Activated T-cell treated with anti-CD3 and anti-CD28 coated beads for 4 hours (primary cell): ENCODE measurements around the gene TMEM252.

Source experiments
- DNase-seq: peaks from one replicate; pipeline ENCODE4 v3.0.0-alpha.2; 2020

The TMEM252 gene

DNA sequence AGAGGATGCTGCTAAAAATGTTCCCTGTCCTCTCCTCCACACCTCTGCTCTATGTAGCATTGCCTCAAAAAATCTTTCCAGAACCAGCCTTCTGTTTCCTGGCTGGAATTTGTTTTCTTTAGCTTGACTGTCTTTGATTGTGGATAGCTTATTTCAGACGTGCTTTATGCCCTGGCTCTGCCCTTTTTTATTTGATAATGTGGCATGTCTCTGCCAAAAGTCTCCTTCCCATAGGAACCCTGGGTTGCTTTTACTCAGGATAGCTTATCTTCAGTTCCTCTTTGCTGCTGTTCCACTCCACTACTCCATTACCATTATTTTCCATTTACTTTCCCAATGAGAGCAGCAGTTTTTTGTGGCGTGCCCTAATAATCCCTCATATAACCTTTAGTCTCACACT lies 885 bp upstream of the TMEM252 start:
- no peak for DNase-seq

GRCh38 chr9:68538200-68538599 lies 2.5 kb downstream of the TMEM252 start:
- DNase-seq, result no peak

DNA sequence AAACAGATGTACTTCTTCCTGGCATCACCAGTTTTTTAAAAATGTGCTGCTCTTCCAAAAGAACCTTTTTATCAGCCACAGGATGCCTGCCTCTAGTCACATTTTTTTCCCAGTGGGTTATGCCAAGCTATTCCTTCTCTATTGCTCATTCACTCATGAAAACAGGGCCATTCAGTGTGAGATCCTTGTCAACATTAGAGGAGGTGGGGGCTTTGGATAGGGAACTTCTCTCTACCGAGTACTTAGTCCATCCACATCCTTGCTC lies 3.1 kb downstream of the TMEM252 start:
- DNase-seq, result no peak

GRCh38 chr9:68536876-68537615 lies 3.6 kb downstream of the TMEM252 start:
- DNase-seq, result no peak

GRCh38 chr9:68533678-68534077 lies 7.0 kb downstream of the TMEM252 start:
- DNase-seq, result no peak

- DNase-seq, result no peak
These were observed 8.6 kb downstream of the TMEM252 start for GRCh38 chr9:68532131-68532530.

GRCh38 chr9:68530618-68531017 lies 10.1 kb downstream of the TMEM252 start:
- no peak for DNase-seq

GRCh38 chr9:68523367-68523936 lies 17.2 kb downstream of the TMEM252 start:
- no peak for DNase-seq

- DNase-seq, result no peak
These were observed 17.7 kb downstream of the TMEM252 start for GRCh38 chr9:68522954-68523353.

DNA sequence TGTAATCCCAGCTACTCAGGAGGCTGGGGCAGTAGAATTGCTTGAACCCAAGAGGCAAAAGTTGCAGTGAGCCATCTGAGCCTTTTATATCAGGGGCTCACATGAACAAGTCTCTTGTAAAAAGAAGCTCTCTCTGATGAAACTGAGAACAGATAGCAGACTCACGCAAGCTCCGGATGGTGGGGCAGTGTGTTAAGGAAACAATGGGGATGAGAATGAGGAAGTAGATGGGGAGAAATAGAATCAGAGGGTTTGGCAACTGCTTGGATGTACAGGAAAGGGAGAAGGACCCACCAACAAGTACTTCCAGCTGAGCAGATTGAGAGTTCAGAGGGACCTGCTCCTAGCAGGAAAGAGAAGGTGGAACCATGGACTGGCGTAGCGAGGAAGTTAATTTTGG lies 18.6 kb downstream of the TMEM252 start:
- DNase-seq, result no peak

DNA sequence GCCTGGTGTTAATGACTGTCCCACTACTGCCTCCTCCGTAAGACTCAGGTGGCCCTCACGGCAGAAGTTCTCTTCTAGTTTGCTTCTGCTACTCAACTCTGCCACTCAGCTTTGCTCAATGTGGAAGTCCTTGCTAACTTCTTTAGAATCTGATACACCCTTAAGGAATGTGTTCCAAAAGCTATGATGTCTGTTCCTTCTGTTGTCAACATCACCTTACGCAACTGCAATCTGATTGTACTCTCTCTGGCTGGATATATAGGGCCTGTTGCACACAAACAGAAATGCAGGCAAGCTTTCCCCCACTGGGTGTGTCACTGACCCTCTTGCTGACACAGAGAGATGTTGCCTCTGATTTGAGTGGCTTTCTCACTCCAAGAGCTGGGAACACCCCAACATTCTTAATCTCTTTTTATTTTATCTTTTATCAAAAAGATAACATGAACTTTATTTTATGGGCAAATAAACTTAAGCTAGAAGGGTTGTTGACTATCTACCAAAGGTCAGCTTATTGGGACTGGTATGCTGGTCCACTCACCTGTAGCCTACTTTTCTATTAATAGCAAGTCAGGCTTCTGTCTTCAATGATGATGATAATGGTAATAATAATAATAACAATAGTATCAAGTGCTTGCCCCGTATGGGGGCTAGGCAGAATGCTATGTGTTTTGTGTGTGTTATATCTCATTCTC lies 25.2 kb downstream of the TMEM252 start:
- no peak for DNase-seq

DNA sequence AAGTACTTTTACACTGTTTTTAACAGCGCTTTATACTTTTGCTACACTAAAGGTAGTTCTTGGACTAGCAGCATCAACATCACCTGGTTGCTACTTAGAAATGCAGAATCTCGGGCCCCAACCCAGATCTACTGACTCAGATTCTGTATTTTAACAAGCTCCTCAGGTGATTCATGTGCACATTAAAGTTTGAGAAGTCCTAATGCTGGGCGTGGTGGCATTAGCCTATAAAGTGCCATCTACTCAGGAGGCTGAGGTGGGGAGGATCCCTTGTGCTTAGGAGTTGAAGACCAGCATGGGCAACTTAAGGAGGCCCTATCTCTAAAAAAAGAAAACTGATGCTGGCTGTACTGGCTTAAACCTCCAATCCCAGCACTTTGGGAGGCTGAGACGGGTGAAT lies 26.7 kb downstream of the TMEM252 start:
- DNase-seq, result no peak

DNA sequence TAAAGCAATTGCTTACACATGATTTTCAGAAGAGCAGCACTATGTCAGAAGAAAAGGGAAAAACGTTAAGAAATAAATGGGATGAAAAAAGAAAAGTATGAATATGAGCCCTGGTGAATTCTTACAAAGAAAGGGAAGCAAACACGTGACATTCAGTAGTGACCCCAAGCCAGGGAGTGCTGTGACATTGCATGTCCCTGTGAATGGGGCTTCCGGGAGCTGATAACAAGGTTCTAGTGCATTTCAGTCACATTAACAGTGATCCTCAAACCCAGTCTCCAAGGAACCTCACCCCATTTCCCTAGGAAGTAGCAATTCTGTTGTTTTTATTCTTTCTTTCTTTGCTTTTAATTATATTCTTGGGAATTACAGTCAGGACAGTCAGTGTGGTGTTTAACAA lies 27.3 kb downstream of the TMEM252 start:
- DNase-seq, result no peak

GRCh38 chr9:68509689-68510088 lies 31.0 kb downstream of the TMEM252 start:
- no peak for DNase-seq

DNA sequence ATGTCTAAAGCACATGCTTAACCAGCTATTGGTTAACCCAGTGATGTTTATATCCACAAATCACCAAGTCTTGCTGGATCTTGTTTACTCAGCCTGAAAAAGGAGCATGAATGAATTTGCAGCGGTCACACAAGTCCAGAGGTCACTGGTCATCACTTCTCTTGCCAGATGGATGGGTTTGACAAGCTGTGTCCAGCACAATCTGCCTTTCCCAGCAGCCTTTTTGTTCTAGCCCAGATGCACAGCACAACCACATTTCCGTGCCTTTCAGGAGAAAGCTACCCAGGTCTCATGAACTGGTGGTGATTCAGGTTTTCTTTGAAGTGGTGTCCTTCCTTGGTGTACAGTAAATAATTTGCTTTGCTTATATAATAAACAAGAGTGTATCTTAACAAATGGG lies 32.1 kb downstream of the TMEM252 start:
- DNase-seq, result no peak

DNA sequence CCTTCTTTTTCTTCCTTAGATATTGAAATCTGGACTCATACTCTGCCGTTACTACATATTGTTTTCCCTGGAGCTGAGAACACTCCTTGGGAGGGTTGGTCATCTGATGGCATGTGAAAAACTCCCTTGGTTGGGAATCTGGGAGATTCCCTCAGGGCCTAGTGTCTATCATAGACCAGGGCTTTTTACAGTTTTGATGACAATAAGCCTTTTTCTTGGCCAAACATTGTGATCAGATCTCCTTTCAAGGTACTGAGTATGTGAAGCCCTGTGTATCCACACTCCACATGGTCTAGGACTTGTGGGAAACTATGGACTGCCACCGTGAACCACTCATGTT lies 32.9 kb downstream of the TMEM252 start:
- DNase-seq, result no peak

DNA sequence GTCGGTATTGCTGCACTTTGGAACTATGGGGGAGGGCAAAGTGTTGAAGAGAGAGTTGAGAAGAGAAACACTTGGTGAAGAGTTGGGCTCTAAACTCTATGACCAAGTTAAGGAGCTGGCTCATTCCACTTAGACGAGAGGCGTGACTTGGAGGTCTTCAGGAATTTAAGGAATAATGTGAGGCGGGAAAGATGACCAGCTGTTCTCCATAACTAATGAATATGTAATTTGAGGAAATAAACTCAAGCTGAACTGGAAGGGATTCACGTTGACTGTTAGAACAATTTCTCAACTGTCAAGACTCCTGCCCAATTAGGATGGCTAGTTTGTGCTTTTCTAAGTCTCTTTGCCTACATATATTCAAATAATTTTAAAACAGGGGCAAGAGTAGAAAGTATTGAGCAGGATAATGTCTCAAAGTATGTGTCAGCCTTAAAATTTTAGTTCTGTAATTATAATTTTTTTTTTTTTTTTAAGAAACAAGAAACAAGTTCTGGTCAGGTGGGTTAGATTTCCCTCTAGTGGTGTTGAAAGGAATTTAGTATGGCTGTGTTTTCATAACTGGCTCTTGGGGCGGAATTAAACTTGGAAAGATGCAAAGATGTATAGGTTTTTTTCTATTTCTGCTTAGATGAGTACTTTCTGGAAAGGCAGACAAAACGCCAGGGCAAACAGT lies 33.4 kb downstream of the TMEM252 start:
- DNase-seq, result no peak

- DNase-seq, result no peak
These were observed 34.1 kb downstream of the TMEM252 start for GRCh38 chr9:68506551-68506950.

DNA sequence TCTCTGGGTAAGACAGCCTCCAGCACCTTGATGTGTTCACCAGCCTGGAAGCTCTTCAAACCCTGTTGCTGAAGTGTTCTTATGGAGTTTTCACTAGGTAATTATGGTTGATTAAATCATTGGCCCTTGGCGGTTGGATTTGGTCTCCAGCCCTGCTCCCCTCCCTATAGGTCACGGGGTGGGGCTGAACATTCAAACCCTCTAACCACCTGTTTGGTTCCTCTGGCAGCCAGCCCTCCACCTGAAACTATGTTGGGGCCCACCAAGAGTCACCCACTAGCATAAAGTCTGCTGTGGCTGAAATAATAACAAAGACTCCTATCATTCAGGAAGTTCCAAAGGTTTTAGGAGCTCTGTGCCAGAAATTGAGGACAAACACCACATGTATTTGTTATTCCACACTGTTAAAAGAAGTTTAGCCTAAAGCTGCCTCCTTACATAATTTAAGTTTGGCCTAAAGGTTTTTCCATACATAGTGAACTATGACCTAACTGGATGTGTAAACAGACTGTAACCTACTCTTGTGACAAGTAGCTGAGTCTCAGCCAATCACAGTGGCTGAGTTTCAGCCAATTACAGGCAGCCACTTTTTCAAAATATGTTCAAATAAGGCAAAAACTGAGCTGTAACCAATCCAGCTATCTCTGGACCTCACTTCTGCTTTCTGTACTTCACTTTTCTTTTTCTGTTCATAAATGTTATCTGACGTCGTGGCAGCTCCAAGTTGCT lies 34.8 kb downstream of the TMEM252 start:
- no peak for DNase-seq

- no peak for DNase-seq
These were observed 38.4 kb downstream of the TMEM252 start for GRCh38 chr9:68502279-68502678.

GRCh38 chr9:68500457-68501381 lies 40.0 kb downstream of the TMEM252 start:
- no peak for DNase-seq

- no peak for DNase-seq
These were observed 41.9 kb downstream of the TMEM252 start for GRCh38 chr9:68498816-68499215.
